Right renal cortex interstitium (tissue), 3 donors: ENCODE data around the gene BARHL2. TPM values are rescaled to one million over a fixed set of nuclear protein-coding genes. Genes with fewer than 3 reads are reported as not detected.

Experiments used
- DNase-seq, 3 donors: peaks; one replicate each; pipeline ENCODE4 v3.0.0-alpha.2; 2013; ENCODE audit warnings: low read depth in 3 of 3, low spot score in 2 of 3
- polyA plus RNA-seq, 3 donors: library from polyadenylated mRNA; unstranded; fragments of 120-200 nt; gene quantifications; one replicate each; pipeline ENCODE4 v1.2.1, GENCODE V29; 2013; ENCODE audit not compliant: insufficient read length in 3 of 3

Gene BARHL2
- not detected for polyA plus RNA-seq

GRCh38 chr1:90716552-90717355 is at the start of gene BARHL2:
TSS of gene BARHL2 (minus strand) at chr1:90717302. CDS start at chr1:90717195, 107 bp downstream.
- no peak for DNase-seq

DNA sequence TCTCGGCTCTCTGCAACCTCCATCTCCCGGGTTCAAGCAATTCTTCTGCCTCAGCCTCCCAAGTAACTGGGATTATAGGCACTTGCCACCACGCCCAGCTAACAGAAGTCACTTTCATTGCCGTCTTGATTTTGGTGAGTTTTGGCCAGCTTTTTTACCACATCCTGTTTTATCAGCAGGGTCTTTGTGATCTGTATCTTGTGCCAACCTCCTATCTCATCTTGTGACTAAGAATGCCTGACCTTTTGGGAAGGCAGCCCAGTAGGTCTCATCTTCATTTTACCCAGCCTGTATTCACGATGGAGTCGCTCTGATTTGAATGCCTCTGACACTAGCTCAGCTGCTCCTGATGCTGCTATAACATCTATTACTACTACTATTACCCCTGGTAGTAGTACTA is 46.8 kb upstream of the BARHL2 start:
- no peak for DNase-seq

GRCh38 chr1:90763506-90763905 is 46.4 kb upstream of the BARHL2 start:
- no peak for DNase-seq

DNA sequence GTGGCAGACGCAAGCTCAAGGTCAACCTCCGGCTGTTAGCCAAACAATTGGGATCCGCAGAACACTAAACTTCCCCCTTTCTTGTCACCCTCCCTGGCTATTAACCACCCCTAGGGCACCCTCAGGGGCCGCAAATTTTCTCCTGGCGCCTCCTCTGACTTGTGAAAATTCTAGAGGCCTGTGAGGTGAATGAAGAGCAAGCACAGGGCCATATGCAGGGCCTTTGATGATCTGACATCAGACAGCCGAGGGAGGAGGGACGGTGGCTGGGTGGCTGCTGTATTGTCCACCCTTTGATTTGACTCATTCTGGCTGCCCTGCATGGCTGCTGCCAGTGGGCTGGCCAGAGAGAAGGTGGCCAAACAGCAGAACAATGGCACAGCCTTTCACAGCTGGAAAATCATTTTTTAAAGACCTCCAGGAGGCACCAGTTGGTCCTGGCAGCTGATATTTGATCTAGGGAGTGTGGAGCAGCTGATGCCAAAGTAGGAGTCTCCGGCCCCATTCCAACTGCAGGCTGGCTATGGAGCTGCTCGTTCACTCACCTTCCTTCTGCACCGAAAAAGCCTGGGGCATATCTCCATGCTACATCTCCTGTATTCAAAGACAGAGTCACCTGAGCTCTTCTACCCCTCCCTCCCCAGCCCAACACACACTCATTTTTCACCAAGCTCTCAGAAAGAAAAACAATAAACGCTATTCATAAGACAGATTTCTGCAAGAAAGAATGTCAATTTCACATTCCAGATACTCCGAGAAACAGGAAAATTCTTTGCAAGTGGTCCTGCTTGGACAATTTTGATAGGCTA is 44.9 kb upstream of the BARHL2 start:
- DNase-seq: no peak

GRCh38 chr1:90761156-90761555 is 44.1 kb upstream of the BARHL2 start:
- DNase-seq: no peak

DNA sequence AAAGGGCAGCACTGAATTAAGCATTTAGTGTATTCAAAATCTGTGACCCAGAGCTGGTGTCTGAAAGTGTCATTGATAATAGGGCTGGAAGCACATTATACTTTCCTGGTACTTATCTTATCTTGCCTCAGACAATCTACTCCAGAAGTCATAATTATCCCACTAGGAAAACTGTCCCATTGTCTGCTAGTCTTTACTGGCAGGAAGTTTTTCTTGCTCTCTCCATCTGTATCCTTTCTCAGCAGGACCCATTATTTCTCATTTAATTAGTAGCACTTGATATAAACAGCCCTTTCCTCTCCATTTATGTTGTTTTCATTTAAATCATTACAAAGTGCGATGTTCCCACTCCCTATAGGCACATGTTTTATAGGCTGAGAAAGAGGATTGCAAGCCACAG is 36.5 kb upstream of the BARHL2 start:
- DNase-seq: no peak

GRCh38 chr1:90748668-90749067 is 31.6 kb upstream of the BARHL2 start:
- DNase-seq: no peak

DNA sequence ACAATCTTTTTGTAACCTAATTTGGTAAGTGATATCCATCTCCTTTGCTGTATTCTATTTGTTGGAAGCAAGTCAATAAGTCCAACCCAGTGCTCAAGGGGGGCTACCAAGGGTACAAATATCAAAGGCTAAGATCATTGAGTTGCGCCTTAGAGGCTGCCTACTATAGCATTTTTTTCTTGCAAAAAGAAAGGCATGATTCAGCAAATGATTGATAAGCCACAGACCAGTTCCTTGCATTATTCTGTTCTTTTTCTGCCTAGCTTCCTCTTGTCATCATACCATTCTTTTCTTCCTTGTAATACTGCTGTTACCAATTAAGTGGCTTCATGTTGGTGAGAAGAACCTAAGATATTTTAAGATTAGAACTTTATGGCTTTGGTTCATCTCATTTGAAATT is 29.8 kb upstream of the BARHL2 start:
- DNase-seq: no peak

- no peak for DNase-seq
Observed at GRCh38 chr1:90745972-90746371, 28.9 kb upstream of the BARHL2 start.

DNA sequence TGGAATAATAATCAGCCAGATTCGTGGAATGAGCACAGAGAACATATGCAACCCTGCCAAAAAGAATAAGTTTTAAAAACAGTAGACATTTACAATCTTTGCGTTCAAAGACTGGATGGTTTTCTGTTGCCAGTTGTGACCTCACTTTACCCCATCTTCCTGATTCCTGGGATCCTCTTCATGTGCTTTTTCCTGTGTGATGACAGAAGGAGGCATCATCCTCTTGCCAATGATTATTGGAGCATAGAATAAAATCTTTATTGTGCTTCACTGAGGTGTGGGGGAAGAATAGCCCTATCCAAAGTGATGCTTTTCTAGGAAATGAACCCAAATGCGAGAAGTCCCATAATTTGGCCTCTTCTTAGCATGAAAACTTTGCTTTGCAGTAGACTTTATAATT is 15.0 kb upstream of the BARHL2 start:
- no peak for DNase-seq

DNA sequence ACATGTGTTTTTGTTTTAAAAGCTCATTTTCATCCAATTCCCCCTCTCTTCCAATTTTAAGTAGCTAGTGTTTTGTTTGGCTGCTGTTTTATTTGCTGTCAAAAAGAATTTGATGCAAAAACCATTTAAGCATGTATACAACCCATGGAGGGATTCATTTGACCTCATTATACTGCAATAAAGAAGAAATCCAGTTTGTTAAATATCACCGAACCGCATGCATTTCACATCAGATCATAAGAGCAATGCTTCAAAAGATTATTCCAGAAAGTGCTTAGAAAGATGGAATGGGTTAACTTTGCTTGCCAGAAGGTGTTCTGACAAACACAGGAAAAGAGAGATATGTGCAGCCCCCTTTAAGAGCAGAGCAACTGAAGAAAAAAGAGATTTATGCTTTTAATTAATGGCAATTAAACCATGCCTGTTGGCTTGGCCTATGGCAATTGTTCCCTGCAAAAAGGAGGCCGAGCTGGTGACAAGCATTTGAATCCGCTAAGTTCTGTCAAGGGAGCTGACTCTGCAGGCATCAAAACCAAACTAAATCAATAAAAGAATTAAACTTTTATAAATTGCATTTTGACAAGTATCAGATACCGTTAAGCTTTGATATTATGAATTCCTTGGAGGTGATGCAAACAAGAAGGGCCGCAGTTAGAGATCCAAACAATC is 14.4 kb upstream of the BARHL2 start:
- DNase-seq: no peak

DNA sequence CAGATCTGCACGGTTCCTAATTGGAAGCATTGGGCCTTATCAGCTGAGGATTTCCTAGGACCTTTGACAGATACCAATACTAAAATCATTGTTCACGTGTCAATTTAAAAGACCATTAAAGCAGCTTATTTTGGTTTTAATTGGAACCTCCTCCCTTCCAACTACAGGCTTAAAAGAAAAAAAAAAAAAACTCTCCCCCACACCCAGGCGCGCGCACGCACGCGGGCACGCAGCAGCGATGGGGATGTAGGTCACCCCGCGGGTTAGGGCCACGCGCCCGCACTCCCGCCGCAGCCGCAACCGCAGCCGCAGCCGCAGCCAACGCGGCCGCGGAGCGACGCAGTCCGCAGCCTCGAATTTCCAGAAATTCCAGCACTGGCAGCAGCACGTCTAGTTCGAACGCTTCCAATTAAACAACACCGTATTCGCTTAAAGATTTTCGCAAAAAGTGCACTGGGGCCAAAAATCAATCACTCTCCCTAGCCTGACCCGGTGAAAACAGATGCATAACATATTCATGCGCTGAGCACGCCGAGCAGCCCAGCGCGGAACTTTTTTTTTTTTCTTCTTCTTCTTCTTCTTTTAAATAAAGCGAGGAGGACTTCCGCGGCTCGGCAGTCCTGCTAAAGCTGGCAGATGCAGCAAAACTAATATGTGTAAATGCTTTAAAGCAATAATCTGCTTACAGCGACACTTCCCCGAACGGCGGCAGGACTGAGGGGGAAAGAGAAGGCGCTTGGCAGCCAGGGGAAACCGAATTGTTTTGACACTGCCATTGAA is 13.3 kb upstream of the BARHL2 start:
- no peak for DNase-seq

DNA sequence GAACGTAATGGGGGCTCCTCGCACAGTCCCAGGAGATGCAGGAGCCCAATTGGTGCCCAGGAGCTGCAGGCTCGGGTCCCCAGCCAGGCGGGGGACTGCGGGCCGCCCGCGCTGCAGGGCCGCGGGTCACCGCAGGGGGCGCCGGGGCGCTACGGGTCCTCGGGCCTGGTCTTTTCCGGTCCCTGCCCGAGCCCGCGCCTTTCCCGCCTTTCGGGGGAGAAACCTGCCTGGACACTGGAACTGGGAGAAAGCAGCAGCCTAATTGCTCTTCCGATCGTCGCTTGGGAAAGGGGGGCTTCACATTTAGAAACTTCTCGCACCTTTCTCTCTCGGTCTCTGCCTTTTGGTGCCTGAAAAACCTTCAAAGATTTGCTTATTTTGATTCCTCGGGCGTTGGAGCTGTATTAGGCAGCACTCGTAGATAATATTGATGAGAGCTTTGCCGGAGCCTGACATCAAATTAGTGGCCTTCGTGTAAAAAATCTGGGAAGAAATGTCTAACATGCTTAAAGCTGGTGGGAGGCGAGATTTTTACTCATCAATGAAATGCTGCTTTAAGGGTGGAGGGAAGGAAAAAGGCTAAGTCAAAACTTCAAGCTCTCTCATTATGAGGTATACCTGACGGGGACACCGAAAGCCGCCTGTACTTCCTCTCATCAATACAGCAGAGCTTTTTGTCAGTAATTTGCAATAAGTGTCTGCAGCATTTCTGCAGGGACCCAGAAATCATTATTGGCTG is 12.6 kb upstream of the BARHL2 start:
- DNase-seq: no peak

DNA sequence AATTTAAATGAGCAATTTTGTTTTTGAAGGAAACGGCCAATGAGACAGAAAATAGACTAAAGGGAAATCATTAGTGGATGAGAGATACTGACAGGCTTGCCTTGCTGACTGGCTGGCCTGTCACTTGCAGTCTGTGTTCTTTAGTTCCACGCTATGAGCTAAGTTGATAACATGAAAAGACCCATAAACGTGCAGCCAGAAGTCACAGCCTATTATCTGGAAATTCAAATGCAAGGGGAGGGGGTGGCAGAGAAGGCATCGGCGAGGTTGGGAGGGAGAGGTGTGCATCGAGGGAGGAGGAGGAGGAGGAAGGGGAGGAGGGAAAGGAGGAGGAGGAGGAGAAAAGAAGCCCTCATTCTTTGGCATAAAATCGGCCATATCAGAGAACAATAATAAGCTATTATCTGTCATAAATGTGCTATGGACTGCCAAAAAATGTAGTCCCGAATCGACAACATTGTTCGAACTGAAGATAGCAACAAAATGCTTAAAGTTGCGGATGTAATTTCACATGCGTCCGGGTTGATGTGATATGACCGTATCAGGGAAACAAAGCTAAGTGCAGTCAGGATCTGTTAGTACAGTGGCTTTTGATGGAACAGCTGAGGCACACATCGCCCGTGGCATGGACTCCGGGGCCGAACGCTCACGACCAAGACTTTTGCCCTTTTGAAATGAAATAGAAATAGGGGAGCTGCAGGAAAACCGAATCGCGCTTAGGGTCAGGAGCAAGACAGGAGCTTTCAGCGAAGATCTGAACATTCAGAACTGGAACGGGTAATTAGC is 11.6 kb upstream of the BARHL2 start:
- DNase-seq: no peak

DNA sequence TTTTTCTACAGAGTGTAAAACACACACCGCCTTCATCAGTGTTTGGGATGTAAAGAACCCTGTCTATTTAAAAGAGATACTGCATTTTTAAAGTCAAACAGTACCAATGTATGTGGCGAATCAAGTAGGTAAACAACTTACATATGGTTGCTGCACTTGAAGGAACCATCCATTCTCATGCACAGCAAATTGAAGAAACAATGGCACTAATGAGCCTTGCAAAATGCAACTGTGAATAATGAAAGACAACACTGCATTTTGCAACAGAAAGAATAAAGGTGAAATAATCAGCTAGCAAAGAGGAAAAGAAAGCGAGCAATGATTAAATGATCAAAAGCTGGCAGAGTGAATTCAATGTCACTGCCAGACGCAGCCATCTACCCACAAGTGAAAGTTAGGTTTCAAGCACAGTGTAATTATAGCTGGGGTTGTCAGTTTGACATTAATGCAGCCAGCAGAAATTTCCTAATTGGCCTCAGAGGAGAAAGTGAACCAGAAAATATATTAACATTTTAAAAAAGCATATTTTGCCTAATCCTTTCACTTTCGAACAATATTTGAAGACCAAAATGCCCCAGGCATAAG is 10.9 kb upstream of the BARHL2 start:
- DNase-seq: no peak

GRCh38 chr1:90726986-90727480 is 9.9 kb upstream of the BARHL2 start:
- DNase-seq: no peak

GRCh38 chr1:90726425-90726985 is 9.4 kb upstream of the BARHL2 start:
- no peak for DNase-seq
